ACC112 (cell line): ENCODE measurements around the gene MYO15A.
A peak's percentile ranks its signal among the peaks of the same experiment; 100 is the strongest.

Experiments used
- H2AFZ ChIP-seq: fragments of 200-600 bp; sonication (generic); one replicate; pipeline ENCODE4 v1.6.0; 2017; ENCODE audit warnings: antibody characterized with exemption, low read length; ENCODE audit not compliant: unreplicated experiment
- H3K27ac ChIP-seq: fragments of 200-600 bp; sonication (generic); 2 replicates; pipeline ENCODE4 v1.5.1; 2014; ENCODE audit warnings: low read depth, mild to moderate bottlenecking, antibody characterized with exemption, low read length, moderate library complexity
- H3K27me3 ChIP-seq: fragments of 200-600 bp; sonication (generic); 2 replicates; pipeline ENCODE4 v1.6.1; 2014; ENCODE audit warnings: mild to moderate bottlenecking, antibody characterized with exemption, low read length, moderate library complexity, mixed read lengths; ENCODE audit not compliant: insufficient read depth
- H3K36me3 ChIP-seq: fragments of 200-600 bp; sonication (generic); 2 replicates; pipeline ENCODE4 v1.6.1; 2016; ENCODE audit warnings: mild to moderate bottlenecking, antibody characterized with exemption, low read length, moderate library complexity, mixed read lengths; ENCODE audit not compliant: insufficient read depth
- H3K4me1 ChIP-seq: fragments of 200-600 bp; sonication (generic); one replicate; pipeline ENCODE4 v1.6.1; 2016; ENCODE audit warnings: low read length, mixed read lengths; ENCODE audit not compliant: insufficient read depth, unreplicated experiment, control insufficient read depth
- H3K4me3 ChIP-seq: fragments of 200-600 bp; sonication (generic); 2 replicates; pipeline ENCODE4 v1.5.1; 2014; ENCODE audit warnings: mild to moderate bottlenecking, low read depth, low read length
- H3K79me2 ChIP-seq: fragments of 200-600 bp; sonication (generic); one replicate; pipeline ENCODE4 v1.6.0; 2016; ENCODE audit warnings: low read length; ENCODE audit not compliant: control insufficient read depth, unreplicated experiment, insufficient read depth

Gene MYO15A

GRCh38 chr17:18159551-18160120 is 51.1 kb downstream of the MYO15A start:
- Histone ChIP-seq H3K27ac (peak overlapping the region; percentile 23; the same call in 1 of the 2 replicates), H3K27me3 (no peaks in the 10 kb centered on the region), H3K79me2 (no peaks in the 10 kb centered on the region), H2AFZ (no peak overlapping the region), H3K4me1 (peaks cover 40% of the 10 kb centered on the region), H3K4me3 (no peak overlapping the region), H3K36me3 (no peaks in the 10 kb centered on the region)

- Histone ChIP-seq H3K27ac (peak overlapping the region; percentile 23; the same call in 1 of the 2 replicates), H3K4me1 (peaks cover 40% of the 10 kb centered on the region), H3K79me2 (no peaks in the 10 kb centered on the region), H3K36me3 (no peaks in the 10 kb centered on the region), H3K4me3 (no peak overlapping the region), H3K27me3 (no peaks in the 10 kb centered on the region), H2AFZ (no peak overlapping the region)
These were observed 51.7 kb downstream of the MYO15A start for GRCh38 chr17:18160128-18160856.

DNA sequence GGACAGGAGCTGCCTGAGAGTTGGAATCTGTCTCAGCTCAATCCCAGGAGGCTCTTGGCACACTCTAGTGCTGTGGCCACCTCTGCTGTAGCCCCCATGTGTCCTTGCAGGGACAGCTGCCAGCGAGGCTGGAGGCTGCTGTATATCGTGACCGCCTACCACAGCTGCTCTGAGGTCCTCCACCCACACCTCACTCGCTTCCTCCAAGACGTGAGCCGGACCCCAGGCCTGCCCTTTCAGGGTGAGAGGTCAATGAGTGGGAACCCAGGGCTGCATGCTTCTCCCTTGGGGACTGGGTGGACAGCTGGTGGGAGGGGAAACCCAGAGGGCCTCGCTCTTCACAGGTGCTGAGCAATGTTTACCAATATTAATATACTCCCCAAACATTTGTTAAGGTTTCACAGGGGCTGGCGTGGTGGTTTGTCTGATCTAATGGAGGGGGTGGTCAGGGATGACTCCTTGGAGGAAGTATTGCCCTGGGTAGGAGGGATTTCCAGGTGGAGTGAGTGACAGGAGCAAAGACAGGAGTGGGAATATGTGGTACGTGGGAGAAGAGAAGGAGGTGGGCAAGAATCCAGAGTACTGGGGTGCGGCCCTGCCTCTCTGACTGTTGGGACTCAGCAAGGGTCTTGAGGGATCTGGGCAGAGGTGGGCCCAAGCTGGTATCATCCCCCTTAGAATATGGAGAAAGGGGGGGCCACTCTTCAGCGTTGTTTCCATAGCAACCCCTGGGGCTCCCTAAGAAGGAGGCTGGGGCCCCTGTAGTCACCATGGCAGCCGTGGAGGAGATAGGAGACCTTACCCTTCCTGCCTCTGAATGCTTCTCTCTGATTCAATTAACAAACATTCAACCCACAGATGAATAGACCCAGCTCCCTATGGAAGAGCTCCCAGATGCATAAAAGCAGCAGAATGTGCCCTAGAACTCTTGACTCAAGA is 52.9 kb downstream of the MYO15A start:
- Histone ChIP-seq H3K4me3 (no peak overlapping the region), H3K27ac (no peak overlapping the region), H2AFZ (no peak overlapping the region), H3K27me3 (no peaks in the 10 kb centered on the region), H3K4me1 (peaks cover 31% of the 10 kb centered on the region), H3K79me2 (no peaks in the 10 kb centered on the region), H3K36me3 (no peaks in the 10 kb centered on the region)

DNA sequence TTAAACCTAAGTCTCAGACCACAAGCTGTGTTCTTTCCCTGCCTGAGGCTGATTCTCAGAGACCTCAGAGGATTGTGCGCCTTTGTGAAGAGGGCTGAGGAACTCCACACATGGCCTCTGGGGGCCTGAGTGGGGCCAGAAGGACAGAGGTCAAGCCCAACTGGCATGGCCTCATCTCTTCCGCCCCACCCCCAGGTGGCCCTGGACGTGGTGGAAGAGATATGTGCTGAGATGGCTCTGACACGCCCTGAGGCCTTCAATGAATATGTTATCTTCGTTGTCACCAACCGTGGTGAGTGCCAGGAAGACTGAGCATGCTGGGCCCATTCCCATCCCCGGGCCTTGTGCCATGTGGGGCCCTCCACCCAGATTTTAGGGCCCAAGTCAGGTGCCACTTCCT is 55.0 kb downstream of the MYO15A start:
- Histone ChIP-seq H3K27ac (no peak overlapping the region), H3K4me3 (no peak overlapping the region), H3K4me1 (peaks cover 18% of the 10 kb centered on the region), H3K36me3 (no peaks in the 10 kb centered on the region), H2AFZ (no peak overlapping the region), H3K27me3 (no peaks in the 10 kb centered on the region), H3K79me2 (no peaks in the 10 kb centered on the region)

- Histone ChIP-seq H3K27ac (no peak overlapping the region), H3K4me3 (no peak overlapping the region), H3K79me2 (no peaks in the 10 kb centered on the region), H2AFZ (no peak overlapping the region), H3K27me3 (no peaks in the 10 kb centered on the region), H3K36me3 (no peaks in the 10 kb centered on the region), H3K4me1 (no peaks in the 10 kb centered on the region)
These were observed 58.3 kb downstream of the MYO15A start for GRCh38 chr17:18166894-18167293.

GRCh38 chr17:18167421-18167820 is 58.9 kb downstream of the MYO15A start:
- no peak overlapping the region for H3K4me3 ChIP-seq
- no peaks in the 10 kb centered on the region for H3K36me3 ChIP-seq
- H2AFZ ChIP-seq: no peak overlapping the region

GRCh38 chr17:18172531-18173278 is 64.1 kb downstream of the MYO15A start:
- no peaks in the 10 kb centered on the region for H3K27me3 ChIP-seq
- no peaks in the 10 kb centered on the region for H3K36me3 ChIP-seq
- no peaks in the 10 kb centered on the region for H3K79me2 ChIP-seq
- no peak overlapping the region for H2AFZ ChIP-seq
- no peak overlapping the region for H3K27ac ChIP-seq
- no peaks in the 10 kb centered on the region for H3K4me1 ChIP-seq
- H3K4me3 ChIP-seq: no peak overlapping the region

More at GRCh38 chr17:18167421-18167820, 58.9 kb downstream of the MYO15A start:
- Histone ChIP-seq H3K27me3 (no peaks in the 10 kb centered on the region), H3K4me1 (no peaks in the 10 kb centered on the region), H3K27ac (no peak overlapping the region), H3K79me2 (no peaks in the 10 kb centered on the region)

GRCh38 chr17:18173740-18174139 is 65.2 kb downstream of the MYO15A start:
- no peaks in the 10 kb centered on the region for H3K79me2 ChIP-seq
- no peaks in the 10 kb centered on the region for H3K4me1 ChIP-seq
- H3K27me3 ChIP-seq: no peaks in the 10 kb centered on the region
- H3K4me3 ChIP-seq: no peak overlapping the region
- no peak overlapping the region for H3K27ac ChIP-seq
- H2AFZ ChIP-seq: no peak overlapping the region
- H3K36me3 ChIP-seq: no peaks in the 10 kb centered on the region

DNA sequence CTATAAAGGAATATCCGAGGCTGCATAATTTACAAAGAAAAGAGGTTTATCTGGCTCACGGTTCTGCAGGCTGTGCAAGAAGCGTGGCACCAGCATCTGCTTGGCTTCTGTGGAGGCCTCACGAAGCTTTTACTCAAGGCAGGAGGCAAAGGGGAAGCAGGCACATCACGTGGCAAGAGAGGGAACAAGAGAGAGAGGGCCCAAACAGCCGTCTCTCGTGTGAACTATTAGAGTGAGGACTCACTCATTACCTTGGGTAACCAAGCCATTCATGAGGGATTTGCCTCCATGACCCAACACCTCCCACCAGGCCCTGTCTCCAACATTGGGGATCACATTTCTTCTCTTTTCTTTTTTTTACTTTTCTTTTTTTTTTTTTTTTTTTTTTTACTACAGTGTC is 67.6 kb downstream of the MYO15A start:
- no peaks in the 10 kb centered on the region for H3K79me2 ChIP-seq
- no peak overlapping the region for H3K4me3 ChIP-seq
- no peak overlapping the region for H2AFZ ChIP-seq
- H3K4me1 ChIP-seq: peaks cover 2% of the 10 kb centered on the region
- no peaks in the 10 kb centered on the region for H3K27me3 ChIP-seq
- no peak overlapping the region for H3K27ac ChIP-seq
- no peaks in the 10 kb centered on the region for H3K36me3 ChIP-seq

DNA sequence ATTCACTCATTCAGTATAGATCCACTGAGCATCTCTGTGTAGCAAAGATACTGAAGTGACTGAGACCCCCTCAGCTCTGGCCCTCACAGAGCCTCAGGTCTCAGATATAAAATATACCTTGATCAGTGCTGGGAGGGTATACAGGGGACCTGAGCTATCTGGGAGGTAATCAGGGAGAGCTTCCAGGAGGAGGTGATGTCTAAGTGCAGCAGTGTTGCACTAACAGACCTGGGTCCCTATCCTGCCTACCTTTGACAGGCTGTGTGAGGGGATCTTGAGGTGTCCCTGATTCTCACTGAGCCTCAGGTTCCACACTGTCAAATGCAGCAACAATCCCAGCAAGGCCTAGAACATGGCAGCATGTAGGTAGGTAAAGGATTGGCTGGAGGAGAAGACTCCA is 68.6 kb downstream of the MYO15A start:
- peaks cover 12% of the 10 kb centered on the region for H3K4me1 ChIP-seq
- H3K4me3 ChIP-seq: no peak overlapping the region
- H2AFZ ChIP-seq: no peak overlapping the region
- no peaks in the 10 kb centered on the region for H3K36me3 ChIP-seq
- no peak overlapping the region for H3K27ac ChIP-seq
- no peaks in the 10 kb centered on the region for H3K27me3 ChIP-seq
- H3K79me2 ChIP-seq: no peaks in the 10 kb centered on the region
